ENCODE results near the gene IL27RA. TPM values are rescaled to one million over a fixed set of nuclear protein-coding genes. Genes with fewer than 3 reads are reported as not detected.

The IL27RA gene
- total and polyA plus RNA-seq, 2 donors (not counting 1 experiment from before 2014, with no cell fraction given): 36.2 to 38.6 TPM

DNA sequence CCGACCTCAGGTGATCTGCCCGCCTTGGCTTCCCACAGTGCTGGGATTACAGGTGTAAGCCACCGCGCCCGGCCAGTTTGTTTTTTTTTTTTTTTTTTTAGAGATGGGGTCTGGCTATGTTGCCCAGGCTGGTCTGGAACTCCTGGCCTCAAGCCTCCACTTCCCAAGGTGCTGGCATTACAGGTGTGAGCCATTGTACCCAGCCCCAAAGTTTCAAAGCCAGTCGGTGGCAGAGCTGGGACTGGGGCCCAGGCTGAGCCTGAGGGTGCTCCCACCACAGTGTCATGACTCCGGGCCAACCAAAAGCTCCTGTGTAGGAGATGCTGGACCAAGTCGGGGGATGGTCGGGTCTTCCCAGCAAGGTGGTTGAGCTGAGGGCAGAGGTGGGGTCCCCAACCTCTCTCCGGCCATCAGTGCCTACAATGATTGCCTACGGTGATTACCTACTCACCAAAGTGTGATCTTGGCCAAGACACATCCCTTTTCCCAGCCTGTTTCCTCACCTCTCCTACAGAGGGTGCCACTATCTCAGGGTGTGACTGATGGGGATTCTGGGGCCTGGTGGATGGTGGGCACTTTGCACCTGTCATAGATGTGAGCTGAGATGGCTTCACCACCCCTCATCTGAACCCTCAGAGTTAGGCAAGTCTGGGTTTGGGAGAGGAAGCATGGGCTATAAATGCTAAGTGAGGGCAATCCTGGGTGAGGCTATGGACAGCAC is 64.9 kb downstream of the IL27RA start:
- no peak overlapping the region for H3K4me3 ChIP-seq (ENCODE audit: control extremely low read depth in 1 of 5, extremely low read depth in 1 of 5, insufficient read depth in 1 of 5, low read depth in 2 of 5, low read length in 4 of 5)
- Mint-ChIP-seq H3K4me3 (no peak overlapping the region), H3K9me3 (ENCODE audit: insufficient read depth) (peaks cover 8% of the 10 kb centered on the region), H3K4me1 (peaks cover 10% of the 10 kb centered on the region), H3K27ac (no peak overlapping the region), H3K27me3 (no peaks in the 10 kb centered on the region)
- CTCF ChIA-PET: interaction anchor here (0.7 to 1.4 kb wide), 3 partner anchors 9 to 1004 kb away, joined by 3 read pairs; no protein-coding TSS in a partner anchor
- POLR2A ChIA-PET: no interaction called here
- intact Hi-C loops (cut with micrococcal nuclease): loop anchor here (10.0 kb wide), 1 partner anchor 822 kb away; no protein-coding TSS in a partner anchor
- no peaks in the 10 kb centered on the region for H4K20me1 ChIP-seq (ENCODE audit: control insufficient read depth, insufficient read depth, low read length, poor library complexity, severe bottlenecking)
- no peaks in the 10 kb centered on the region for H3K27me3 ChIP-seq (replicated peaks in 1 of 4; ENCODE audit: control extremely low read depth in 1 of 4, control insufficient read depth in 3 of 4, insufficient read depth in 4 of 4, low read length in 3 of 4)
- no peak overlapping the region for H3K4me2 ChIP-seq (replicated peaks; ENCODE audit: low read depth, low read length, poor library complexity, severe bottlenecking)
- H3K36me3 ChIP-seq (replicated peaks in 1 of 2; ENCODE audit: control extremely low read depth in 1 of 2, control insufficient read depth in 1 of 2, extremely low read depth in 1 of 2, insufficient read depth in 2 of 2, low read length in 1 of 2): peaks cover 0 to 24% of the 10 kb centered on the region in 2 experiments
- WGBS (ENCODE audit: insufficient coverage): 100% methylated on average over 7 of the region's 11 CpGs
- ATAC-seq (ENCODE audit: low read depth): no peak
- H3K4me1 ChIP-seq (ENCODE audit: control insufficient read depth in 2 of 2, insufficient read depth in 2 of 2, low read length in 2 of 2): peaks cover 6 to 11% of the 10 kb centered on the region in 2 donors
- H2AFZ ChIP-seq (ENCODE audit: insufficient read depth, low read depth, low read length, poor library complexity, severe bottlenecking): no peak overlapping the region
- no peak for DNase-seq
- H3K27ac ChIP-seq (ENCODE audit: low read length in 2 of 2): no peak overlapping the region
- TF ChIP-seq, protein P1, sequence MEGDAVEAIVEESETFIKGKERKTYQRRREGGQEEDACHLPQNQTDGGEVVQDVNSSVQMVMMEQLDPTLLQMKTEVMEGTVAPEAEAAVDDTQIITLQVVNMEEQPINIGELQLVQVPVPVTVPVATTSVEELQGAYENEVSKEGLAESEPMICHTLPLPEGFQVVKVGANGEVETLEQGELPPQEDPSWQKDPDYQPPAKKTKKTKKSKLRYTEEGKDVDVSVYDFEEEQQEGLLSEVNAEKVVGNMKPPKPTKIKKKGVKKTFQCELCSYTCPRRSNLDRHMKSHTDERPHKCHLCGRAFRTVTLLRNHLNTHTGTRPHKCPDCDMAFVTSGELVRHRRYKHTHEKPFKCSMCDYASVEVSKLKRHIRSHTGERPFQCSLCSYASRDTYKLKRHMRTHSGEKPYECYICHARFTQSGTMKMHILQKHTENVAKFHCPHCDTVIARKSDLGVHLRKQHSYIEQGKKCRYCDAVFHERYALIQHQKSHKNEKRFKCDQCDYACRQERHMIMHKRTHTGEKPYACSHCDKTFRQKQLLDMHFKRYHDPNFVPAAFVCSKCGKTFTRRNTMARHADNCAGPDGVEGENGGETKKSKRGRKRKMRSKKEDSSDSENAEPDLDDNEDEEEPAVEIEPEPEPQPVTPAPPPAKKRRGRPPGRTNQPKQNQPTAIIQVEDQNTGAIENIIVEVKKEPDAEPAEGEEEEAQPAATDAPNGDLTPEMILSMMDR (IDR thresholded peaks at IDR 0.05): no peak
- no peak for TF ChIP-seq EZH2 (IDR thresholded peaks at IDR 0.05; ENCODE audit: borderline replicate concordance, insufficient read depth, low read depth, low read length, poor library complexity, severe bottlenecking)
- H3K79me2 ChIP-seq (ENCODE audit: control insufficient read depth, insufficient read depth, low read length): no peaks in the 10 kb centered on the region
- H3K9me3 ChIP-seq (ENCODE audit: control extremely low read depth in 1 of 3, control insufficient read depth in 2 of 3, insufficient read depth in 1 of 3, low read length in 2 of 3): peaks cover 2 to 9% (median 8%) of the 10 kb centered on the region in 3 donors
- no peak overlapping the region for H3K9ac ChIP-seq (ENCODE audit: low read length)

DNA sequence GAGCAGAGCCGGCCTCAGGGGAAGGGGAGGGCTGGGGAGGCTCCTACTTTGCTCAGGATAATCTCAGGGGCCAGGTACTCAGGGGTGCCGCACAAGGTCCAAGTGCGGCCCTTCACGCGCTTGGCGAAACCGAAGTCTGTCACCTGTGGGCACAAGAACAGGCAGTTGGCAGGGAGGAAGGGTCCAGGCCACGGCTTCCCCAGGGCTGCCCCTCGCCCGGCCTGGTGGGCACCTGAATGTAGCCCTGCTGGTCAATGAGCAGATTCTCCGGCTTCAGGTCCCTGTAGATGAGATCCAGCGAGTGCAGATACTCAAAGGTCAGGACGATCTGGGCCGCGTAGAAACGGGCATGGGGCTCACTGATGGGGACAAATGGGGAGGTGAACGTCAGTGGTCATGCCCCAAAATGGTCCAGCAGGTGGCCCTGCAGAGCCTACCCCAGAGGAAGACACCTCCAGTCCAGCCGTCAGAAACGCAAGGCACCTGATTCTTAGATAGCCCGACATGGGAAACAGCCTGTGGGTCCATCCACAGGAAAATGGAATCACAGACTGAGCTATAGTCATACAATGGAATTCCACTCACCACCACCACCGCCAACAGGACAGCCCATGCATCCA is 66.1 kb downstream of the IL27RA start:
- H3K27me3 Mint-ChIP-seq: no peaks in the 10 kb centered on the region
- peaks cover 8% of the 10 kb centered on the region for H3K9me3 Mint-ChIP-seq (ENCODE audit: insufficient read depth)
- no peak overlapping the region for H3K27ac Mint-ChIP-seq
- Histone ChIP-seq H3K79me2 (ENCODE audit: control insufficient read depth, insufficient read depth, low read length) (no peaks in the 10 kb centered on the region), H3K4me2 (replicated peaks; ENCODE audit: low read depth, low read length, poor library complexity, severe bottlenecking) (no peak overlapping the region), H3K27ac (ENCODE audit: low read length in 2 of 2) (no peak overlapping the region), H3K9me3 (ENCODE audit: control extremely low read depth in 1 of 3, control insufficient read depth in 2 of 3, insufficient read depth in 1 of 3, low read length in 2 of 3) (peaks cover 2 to 9% (median 8%) of the 10 kb centered on the region in 3 donors), H3K36me3 (replicated peaks in 1 of 2; ENCODE audit: control extremely low read depth in 1 of 2, control insufficient read depth in 1 of 2, extremely low read depth in 1 of 2, insufficient read depth in 2 of 2, low read length in 1 of 2) (peaks cover 0 to 31% of the 10 kb centered on the region in 2 experiments), H2AFZ (ENCODE audit: insufficient read depth, low read depth, low read length, poor library complexity, severe bottlenecking) (no peak overlapping the region), H3K27me3 (replicated peaks in 1 of 4; ENCODE audit: control extremely low read depth in 1 of 4, control insufficient read depth in 3 of 4, insufficient read depth in 4 of 4, low read length in 3 of 4) (no peaks in the 10 kb centered on the region), H3K4me3 (ENCODE audit: control extremely low read depth in 1 of 5, extremely low read depth in 1 of 5, insufficient read depth in 1 of 5, low read depth in 2 of 5, low read length in 4 of 5) (no peak overlapping the region), H4K20me1 (ENCODE audit: control insufficient read depth, insufficient read depth, low read length, poor library complexity, severe bottlenecking) (no peaks in the 10 kb centered on the region), H3K9ac (ENCODE audit: low read length) (no peak overlapping the region), H3K4me1 (ENCODE audit: control insufficient read depth in 2 of 2, insufficient read depth in 2 of 2, low read length in 2 of 2) (no peaks in the 10 kb centered on the region)
- TF ChIP-seq, protein P1 (IDR thresholded peaks at IDR 0.05): no peak
- no peak for TF ChIP-seq EZH2 (IDR thresholded peaks at IDR 0.05; ENCODE audit: borderline replicate concordance, insufficient read depth, low read depth, low read length, poor library complexity, severe bottlenecking)
- POLR2A ChIA-PET: no interaction called here
- H3K4me1 Mint-ChIP-seq: peaks cover 2% of the 10 kb centered on the region
- no peak overlapping the region for H3K4me3 Mint-ChIP-seq
- CTCF ChIA-PET: no interaction called here
- WGBS (ENCODE audit: insufficient coverage): 94% methylated on average over 21 of the region's 21 CpGs
- intact Hi-C loops (cut with micrococcal nuclease): loop anchor here (10.0 kb wide), 1 partner anchor 823 kb away; no protein-coding TSS in a partner anchor
- no peak for ATAC-seq (ENCODE audit: low read depth)
- no peak for DNase-seq
